GM18873 (cell line): ENCODE results near the gene UTS2R.
"Not testable (repeated sequence)": the region's sequence is repeated elsewhere in the genome, so short reads cannot be mapped to it uniquely, and the experiment has no call there.

Source experiments
- ATAC-seq: cut with Tn5 transposase; IDR thresholded peaks from one replicate; pipeline ENCODE4 v1.9.1; 2021; ENCODE audit warnings: mild to moderate bottlenecking, moderate library complexity, moderate number of reproducible peaks; ENCODE audit not compliant: unreplicated experiment, low FRiP score

UTS2R gene

DNA sequence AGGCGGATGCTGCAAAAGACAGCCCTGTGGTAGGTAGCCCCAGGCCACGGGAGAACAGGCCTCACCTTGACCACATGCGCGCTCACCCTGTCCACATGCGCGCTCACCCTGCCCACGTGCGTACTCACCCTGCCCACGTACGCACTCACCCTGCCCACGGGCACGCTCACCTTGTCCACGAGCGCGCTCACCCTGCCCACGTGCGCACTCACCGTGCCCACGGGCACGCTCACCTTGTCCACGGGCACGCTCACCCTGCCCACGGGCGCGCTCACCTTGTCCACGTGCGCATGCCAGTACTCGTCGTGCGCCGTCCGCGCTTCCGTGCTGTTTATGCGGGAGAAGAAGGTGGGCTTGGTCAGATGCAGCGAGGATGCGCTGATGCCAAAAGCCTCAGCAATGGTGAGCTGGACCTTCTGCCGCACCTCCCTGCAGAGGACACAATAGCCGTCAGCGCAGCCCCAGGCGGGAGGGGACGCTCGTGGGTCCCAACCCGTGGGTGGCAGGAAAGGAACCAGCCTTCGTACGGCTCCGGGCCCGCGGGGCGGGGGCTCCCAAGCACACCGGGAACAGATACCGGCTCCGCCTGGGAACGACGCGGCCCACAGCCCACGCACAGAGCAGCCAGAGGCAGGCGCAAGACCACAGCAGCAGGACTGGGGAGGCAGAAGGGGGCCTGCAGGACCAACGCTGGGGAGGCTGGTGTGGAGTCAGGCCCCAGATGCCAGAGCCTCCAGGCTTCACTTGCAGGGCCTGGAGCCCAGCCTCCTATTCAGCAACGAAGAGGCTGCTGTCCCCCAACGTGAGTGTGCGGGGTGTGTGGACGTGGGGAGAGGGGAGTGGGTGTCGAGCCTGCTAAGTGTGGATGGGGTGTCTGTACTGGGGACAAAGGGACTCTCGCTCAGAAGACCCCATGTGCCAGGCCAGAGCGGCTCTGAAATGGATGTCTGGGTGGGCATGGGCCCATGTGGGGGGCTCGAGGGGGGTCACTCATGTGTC is 32.4 kb downstream of the UTS2R start:
- ATAC-seq = no peak

DNA sequence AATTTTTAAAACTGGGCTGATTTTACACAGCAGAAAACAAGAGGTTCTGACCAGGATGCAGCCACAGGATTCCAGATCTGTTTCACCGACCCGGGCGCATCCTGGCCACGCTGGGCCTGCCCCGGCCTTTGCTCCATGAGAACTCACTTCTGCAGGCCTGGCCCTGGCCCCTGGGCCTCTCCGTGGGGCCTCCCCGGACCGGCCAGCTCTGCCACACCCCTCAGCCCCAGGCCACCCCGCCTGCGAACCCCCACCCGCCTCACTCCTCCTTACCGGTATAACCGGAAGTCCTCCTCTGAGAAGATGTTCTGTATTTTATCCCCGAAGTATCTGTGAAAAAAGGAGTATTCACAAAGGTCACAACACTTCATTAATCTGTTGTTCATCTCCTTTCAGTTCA is 33.5 kb downstream of the UTS2R start:
- ATAC-seq = no peak

DNA sequence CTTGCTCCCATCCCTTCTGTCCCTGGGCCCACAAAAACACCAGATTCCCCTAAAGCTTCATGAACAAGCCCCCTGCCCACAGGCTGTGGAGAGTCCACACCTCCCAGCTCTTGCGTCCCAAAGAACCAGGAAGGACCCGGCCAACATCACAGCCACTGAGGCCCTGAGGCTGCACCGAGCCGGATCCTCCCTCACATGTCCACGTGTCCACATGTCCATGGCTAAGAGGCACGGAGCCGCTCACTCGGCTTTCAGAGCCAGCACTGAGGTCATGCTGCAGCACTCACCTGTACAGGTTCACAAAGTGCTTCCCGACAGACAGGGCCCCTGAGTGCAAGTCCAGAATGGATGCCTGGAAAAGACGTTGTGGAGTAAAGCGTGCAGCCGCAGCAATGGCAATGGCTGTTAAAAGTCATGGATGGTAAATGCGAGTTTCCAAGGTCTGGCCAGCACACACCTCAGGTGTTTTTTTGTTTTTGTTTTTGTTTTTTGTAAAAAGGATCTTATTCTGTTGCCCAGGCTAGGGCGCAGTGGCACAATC is 34.6 kb downstream of the UTS2R start:
- no peak for ATAC-seq

DNA sequence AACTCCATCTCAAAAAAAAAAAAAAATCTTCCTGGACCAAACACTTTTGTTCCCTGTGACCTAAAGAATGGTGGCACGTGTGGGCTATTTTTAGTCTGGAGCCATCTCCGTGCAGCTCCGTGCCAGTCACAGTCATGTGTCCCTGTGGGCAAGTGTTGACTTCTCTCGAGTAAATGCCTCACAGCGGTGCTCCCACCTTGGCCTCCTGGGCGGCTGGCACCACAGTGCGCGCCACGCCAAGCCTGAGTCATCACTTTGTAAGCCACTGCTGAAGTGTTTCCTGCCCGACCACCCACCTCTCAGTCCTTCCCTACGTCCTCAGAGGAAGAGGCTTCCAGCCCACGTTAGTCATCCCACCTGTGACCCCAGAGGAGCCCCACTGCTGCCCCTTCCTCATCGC is 35.7 kb downstream of the UTS2R start:
- no peak for ATAC-seq

DNA sequence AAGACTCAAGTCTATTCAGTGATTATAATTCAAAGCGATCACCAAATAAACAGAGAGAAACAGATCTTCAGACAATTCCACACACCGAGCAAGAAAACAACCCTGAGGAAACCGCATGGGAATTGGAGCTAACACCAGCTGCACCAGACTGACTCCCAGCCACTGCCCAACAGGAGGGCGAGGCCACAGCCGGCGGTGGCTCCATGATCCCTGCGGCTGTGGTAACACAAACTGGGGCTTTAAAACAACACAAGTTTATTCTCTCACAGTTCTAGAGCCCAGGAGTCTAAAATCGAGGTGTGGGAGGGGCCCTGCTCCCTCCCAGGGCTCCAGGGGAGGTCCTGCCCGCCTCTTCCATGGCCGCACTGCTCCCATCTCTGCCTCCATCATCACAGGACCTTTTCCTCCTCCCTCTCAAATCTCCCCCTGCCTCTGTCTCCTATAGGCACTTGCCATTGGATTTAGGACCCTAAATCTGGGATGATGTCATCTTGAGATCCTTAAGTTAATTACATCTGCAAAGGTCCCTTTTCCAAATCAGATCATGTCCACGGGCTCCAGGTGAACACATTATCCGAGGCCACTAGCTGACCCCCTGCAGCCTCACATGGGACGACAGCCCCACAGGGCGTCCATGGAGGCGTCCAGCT is 36.8 kb downstream of the UTS2R start:
- no peak for ATAC-seq

DNA sequence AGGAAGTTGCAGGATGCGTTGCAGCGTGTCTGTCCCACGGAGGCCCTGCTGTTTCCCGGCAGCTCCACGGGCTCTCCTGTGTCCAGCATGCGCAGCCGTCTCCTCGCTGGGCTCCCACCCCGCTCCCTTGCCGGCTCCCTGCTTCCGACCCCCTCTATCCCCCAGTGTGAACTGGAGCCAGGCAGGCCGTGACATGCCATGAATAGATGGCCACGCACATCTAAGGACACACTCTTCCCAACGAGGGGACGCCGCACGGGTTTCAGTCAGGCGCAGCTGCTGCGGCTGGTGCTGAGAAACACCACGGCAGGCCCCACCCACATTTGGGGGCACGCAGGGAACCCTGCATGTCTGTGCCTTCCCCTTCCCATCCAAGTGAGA is 37.4 kb downstream of the UTS2R start:
- ATAC-seq = no peak

DNA sequence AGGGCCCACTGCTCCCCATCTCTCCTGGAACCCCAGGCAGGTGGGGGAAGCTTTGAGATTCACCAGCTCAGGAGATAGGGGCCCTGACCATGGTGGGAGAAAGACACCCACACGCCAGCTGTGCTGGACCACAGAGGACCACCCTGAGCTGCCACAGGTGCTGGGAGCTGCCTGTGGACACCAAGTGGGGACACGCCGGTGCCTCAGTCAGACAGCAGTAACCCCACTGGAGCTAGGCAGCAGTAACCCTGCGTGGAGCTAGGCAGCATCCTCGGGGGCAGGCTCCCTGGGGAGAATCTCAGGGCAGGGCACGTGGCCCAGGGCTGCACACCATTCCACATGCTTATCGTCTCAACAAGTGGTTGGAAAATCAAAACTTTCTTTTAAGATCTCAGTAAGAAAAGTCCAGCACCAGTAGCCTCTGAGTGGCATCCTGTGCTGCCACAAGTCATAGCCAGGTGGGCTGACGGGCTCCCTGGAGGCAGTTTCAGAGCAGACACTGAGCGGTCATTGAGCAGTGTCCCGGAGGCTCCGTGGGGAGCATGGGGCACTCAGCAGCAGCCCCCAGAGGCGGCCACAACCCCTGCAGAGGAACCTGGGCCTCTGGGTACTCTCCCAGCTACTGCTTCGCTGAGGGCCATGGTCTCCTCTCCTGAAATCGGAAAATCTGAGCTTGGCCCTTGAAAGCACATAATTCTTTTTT is 38.6 kb downstream of the UTS2R start:
- ATAC-seq = no peak

DNA sequence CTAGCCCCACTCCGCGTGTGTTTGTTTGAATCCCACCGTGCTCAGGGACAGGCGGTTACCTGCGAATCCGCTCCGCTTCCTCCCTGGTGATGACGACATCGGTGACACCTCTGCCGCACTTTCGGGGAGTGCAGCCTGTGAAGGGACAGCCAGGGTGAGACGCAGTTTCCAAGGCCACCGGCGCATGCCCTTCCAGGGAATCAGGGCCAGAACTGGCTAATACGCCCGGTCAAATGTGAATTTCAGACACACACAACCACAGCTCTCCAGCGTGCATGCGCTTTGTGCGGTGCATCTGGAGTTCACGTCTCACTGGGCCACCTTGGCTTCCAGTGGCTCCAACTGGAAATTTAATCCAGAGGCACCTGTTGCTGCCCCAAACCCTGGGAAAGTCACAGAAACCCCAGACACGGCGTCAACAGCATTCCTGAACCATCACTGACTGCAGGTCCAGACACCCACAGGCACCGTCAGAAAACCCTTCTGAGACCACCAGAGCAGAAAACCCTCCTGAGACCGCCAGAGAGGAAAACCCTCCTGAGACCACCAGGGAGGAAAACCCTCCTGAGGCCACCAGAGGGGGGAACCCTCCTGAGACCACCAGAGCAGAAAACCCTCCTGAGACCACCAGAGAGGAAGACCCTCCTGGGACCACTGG is 40.0 kb downstream of the UTS2R start:
- no peak for ATAC-seq

DNA sequence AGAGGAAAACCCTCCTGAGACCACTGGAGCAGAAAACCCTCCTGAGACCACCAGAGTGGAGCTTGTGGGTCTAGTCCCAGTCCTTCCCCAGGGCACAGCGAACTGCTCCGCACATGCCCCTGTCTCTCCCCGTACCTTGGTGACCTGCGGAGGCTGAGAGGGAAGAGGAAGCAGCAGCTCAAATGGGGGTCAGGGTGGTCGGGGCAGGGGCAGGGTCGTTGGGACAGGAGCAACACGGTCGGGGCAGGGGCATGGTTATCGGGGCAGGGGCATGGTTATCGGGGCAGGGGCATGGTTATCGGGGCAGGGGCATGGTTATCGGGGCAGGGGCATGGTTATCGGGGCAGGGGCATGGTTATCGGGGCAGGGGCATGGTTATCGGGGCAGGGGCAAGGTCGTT is 40.5 kb downstream of the UTS2R start:
- not testable (repeated sequence) for ATAC-seq

DNA sequence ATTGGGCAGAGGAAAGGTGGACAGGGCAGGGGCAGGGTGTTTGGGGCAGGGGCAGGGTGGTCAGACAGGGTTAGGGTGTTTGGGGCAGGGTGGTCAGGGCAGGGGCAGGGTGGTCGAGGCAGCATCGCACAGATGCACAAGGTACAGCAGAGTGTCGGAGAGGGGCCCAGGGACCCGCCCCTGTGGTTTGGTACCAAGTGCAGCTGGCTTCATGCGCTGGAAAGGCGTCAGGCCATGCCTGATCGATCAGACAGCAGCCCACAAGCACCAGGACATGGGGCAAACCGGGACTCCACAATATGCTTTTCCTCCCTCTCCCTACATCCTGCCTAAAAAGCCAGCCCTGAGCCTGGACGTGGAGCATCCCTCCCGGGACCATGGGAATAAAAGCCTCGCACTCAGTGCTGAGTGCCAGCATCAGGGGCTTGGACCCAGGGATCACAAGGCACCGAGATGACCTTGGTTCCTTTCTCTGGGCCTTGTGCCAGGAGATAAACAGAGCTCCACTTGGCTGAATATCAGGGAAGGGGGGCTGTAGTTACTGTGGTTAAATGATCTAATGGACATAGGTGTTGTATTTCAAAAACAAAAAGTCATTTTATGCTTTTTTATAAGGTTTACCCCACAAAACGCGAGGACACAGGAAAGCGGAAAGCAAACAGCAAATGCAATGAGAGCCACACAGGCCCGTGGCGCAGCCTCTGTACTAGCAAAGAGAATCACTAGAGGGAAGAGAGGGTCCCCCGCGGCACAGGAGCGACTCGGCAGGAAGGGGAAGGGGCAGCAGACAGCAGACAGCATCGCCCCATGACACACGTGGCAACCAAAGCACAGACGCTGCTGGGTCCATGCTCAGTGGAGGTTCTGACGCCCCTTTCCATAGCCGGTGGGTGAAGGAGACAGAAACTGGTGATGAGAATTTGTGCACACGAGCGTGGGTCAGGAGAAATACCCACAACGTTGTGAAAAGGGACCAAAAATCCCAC is 41.3 kb downstream of the UTS2R start:
- no peak for ATAC-seq

DNA sequence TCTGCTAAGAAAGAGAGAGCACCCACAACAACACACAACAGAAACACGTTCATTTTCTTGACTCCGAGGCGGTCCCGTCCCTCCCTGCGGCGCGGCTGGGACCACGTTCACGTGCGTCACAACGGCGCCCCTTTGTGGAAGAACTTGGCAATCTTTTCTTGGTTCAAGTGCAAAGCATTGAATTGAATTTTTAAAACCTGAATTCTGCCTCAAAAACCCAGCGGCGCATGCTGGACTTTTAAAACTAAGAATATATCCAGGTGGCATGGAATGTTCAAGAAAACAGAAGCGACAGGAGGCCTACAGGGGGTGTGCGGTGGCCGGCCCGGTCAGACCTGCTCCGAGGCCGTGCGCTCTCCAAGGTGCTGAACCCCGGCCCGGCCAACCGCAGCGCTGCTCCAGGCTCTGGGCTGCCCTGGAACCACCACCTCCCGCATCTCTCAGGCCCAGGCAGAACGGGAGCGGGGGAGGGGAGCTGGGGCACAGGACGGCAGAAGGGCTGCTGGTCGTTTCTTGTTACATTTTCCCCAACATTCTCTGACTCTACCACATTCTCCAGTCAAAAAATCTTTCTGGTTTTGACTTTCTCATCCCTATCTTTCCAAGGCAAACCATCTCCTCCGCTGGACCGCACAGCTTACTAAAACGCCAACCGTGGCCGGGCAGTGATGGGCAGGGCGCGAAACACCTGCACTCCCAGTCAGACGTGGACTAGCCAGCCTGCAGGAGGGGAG is 43.1 kb downstream of the UTS2R start:
- ATAC-seq = no peak

DNA sequence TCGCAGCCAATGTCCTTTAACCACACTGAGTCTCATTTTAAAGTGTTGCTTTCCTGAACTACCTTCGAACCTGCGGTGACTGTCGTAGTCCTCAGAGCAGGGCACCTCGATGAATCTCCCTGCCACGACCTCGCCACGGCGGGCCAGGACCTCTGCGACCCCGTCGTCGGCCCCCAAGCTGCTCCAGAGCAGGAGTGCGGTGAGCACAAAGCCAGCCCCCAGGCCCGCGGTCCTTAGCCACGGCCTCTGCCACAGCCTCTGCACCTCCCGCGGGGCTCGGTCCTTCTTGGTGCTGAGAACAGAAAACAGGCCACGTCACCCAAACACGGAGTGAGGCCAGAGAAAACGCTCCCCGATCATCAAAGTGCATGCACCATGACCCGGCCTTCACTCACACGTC is 43.8 kb downstream of the UTS2R start:
- no peak for ATAC-seq

DNA sequence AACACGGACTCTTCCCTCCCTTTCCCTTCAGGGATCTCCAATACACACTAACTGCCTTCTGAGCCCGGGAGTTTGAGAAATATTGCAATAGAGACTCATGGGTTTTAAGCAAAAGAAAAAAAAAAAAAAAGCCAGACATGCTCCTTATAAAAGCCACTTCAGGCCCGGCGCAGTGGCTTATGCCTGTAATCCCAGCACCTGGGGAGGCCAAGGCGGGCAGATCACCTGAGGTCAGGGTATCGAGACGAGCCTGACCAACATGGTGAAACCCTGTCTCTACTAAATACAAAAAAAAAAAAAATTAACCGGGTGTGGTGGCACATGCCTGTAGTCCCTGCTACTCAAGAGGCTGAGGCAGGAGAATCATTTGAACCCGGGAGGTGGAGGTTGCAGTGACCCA is 44.2 kb downstream of the UTS2R start:
- ATAC-seq = no peak

DNA sequence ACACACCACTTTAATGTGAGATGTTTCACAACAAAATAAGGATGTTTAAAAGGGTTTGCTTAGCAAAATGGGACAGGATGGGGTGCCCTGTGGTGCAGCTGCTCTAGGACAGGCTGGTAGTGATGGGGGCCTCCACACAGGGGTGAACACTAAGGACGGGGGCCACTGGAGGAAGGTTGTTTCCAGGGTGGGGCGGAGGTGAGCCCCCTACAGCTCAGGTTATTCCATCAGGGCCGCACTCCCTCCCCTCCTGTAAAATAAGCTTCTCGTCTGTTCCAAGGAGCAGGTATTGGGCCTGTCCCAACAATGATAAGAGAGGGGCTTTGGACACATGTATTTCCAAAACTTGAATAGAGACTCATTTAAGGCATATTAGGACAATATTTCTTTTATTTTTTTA is 44.7 kb downstream of the UTS2R start:
- no peak for ATAC-seq

DNA sequence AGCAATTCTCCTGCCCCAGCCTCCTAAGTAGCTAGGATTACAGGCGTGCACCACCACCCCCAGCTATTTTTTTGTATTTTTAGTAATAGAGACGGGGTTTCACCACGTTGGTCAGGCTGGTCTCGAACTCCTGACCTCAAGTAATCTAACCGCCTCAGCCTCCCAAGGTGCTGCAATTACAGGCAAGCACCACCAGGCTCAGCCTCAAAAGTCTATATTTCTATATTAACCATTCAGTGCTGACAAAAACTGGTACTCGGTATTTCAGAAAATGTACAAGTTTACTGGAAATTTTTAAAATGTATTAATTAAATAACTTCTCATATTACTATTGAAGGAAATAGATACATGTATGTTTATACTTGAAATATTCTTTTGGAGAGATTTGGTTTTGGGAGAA is 45.2 kb downstream of the UTS2R start:
- no peak for ATAC-seq

DNA sequence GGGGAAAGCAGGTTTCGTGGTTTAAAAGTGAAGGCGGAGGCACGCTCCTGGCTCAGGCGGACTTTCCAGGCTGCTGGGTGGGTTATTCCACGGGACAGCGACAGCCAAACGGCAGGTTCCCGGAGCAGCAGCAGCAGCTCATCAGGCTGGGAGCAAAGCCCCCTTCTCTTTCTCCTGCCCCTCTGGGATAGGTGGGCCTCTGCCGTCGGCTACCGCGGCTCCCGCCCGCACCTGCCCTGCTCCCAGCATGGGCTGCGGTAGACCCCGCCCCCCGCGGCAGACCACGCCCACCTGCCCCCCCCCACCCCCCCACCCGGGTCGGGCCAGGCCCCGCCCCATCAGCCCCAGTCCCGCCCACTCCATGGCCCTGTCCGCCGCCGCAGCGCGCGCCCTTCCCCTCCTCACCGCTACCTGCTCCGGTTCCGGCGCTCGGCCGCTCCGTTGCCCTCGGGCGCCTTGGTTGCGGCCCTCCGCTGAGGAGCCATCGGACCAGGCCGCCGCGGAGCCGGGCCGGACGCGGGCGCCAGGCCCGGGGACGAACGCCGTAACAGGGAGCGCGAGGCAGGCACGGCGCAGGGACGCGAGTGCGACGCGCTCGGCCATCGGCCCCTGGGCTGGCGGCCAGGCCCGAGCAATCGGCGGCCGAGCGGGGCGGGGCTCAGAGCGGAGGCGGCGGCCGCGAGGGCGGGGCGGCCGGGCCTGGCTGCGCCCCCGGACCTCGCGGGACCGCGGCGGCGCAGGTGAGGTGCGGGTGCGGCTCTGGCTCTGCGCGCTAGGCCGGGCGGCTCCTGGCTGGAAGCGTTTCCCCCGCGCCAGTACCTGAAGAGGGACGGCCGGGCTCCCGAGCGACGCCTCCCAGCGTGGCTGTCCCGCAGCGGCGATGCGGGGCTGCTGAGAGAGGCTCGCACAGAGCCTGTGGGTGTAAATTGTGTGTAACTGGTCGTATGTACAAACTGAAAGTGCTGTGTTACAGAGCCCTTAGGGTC is 46.7 kb downstream of the UTS2R start, which contains the start of the genes HEXD and OGFOD3:
TSS of gene HEXD (plus strand) at position 347 of the 986 bp plus-strand sequence. CDS start 1,453 bp downstream, outside the sequence.
TSS of gene OGFOD3 (minus strand) at position 586 of the 986 bp plus-strand sequence. CDS start at position 485, 101 bp downstream.
- peak; percentile 66 for ATAC-seq

DNA sequence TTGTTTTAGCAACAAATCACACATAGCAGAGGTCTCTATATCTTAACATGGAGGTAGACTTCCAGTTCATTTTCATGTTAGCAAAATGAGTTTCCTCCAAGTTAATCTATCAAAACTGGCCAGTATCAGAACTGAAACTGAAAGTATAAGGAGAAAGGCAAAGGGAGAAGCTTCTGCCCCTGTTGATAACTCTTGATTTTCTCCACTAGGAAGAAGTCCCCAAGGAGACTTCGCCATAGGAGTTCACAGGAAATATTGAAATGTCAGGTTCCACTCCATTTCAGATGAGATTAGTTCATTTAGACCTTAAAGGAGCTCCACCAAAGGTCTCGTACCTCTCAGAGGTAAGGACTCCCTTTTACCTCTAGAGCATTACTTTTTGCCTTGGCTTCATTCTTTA is 48.0 kb downstream of the UTS2R start:
- ATAC-seq = no peak
